DND-41 (cell line): ENCODE results near the gene TRPM1.

Experiments used
- ATAC-seq: fragments of 200-7000 bp; cut with Tn5 transposase; 3 replicates; pipeline ENCODE4 v1.9.1; 2021; ENCODE audit warnings: low read depth; ENCODE audit not compliant: insufficient read depth
- DNase-seq: peaks from one replicate; pipeline ENCODE4 v3.0.0-alpha.2; 2020
- H2AFZ ChIP-seq: 2 replicates; pipeline ENCODE4 v1.6.0; 2012; ENCODE audit warnings: low read depth, low read length
- H3K27ac ChIP-seq: 2 replicates; pipeline ENCODE4 v1.5.1; 2012; ENCODE audit warnings: low read length, inconsistent platforms
- H3K27me3 ChIP-seq: fragments of 200-600 bp; sonication (generic); 2 replicates; pipeline ENCODE4 v1.6.0; 2012; ENCODE audit warnings: low read length, mild to moderate bottlenecking, inconsistent platforms; ENCODE audit not compliant: insufficient read depth, poor library complexity
- H3K36me3 ChIP-seq: 2 replicates; pipeline ENCODE4 v1.5.1; 2012; ENCODE audit warnings: low read length, inconsistent platforms; ENCODE audit not compliant: insufficient read depth
- H3K4me1 ChIP-seq: 2 replicates; pipeline ENCODE4 v1.5.1; 2012; ENCODE audit warnings: mild to moderate bottlenecking, low read length; ENCODE audit not compliant: insufficient read depth
- H3K4me2 ChIP-seq: 2 replicates; pipeline ENCODE4 v1.6.0; 2012; ENCODE audit warnings: mild to moderate bottlenecking, moderate library complexity, low read length, inconsistent platforms; ENCODE audit not compliant: insufficient read depth
- H3K4me3 ChIP-seq, 2 experiments: fragments of 200-600 bp in 1 of 2; shearing (Covaris generic) in 1 of 2; 2 replicates each; pipeline ENCODE4 v1.5.1; 2012 to 2016; ENCODE audit warnings: inconsistent platforms in 2 of 2, low read length in 2 of 2, mild to moderate bottlenecking in 2 of 2, low read depth in 1 of 2, moderate library complexity in 1 of 2
- H3K79me2 ChIP-seq: 2 replicates; pipeline ENCODE4 v1.6.0; 2012; ENCODE audit warnings: low read length, inconsistent platforms; ENCODE audit not compliant: insufficient read depth
- H3K9ac ChIP-seq: 2 replicates; pipeline ENCODE4 v1.6.0; 2012; ENCODE audit warnings: low read depth, mild to moderate bottlenecking, inconsistent platforms, low read length, moderate library complexity
- H3K9me3 ChIP-seq: 2 replicates; pipeline ENCODE4 v1.5.1; 2012; ENCODE audit warnings: low read length, moderate library complexity, mild to moderate bottlenecking, inconsistent platforms; ENCODE audit not compliant: insufficient read depth, severe bottlenecking
- H4K20me1 ChIP-seq: 2 replicates; pipeline ENCODE4 v1.6.0; 2012; ENCODE audit warnings: low read length; ENCODE audit not compliant: insufficient read depth
- CTCF ChIP-seq: IDR thresholded peaks from 2 replicates; pipeline ENCODE4 v1.5.1; 2012; ENCODE audit warnings: borderline replicate concordance, low read length, moderate library complexity, mild to moderate bottlenecking; ENCODE audit not compliant: poor library complexity, severe bottlenecking; ENCODE audit errors: extremely low read depth
- EZH2 ChIP-seq: IDR thresholded peaks from 3 replicates; pipeline ENCODE4 v1.6.1; 2012; ENCODE audit warnings: borderline replicate concordance, low read depth, mild to moderate bottlenecking, moderate library complexity, low read length, inconsistent platforms; ENCODE audit not compliant: severe bottlenecking

Gene TRPM1

GRCh38 chr15:31040611-31041010, 60.9 kb downstream of the TRPM1 start:
- no peaks in the 10 kb centered on the region for H3K36me3 ChIP-seq
- no peaks in the 10 kb centered on the region for H3K79me2 ChIP-seq
- DNase-seq, result no peak
- H3K27me3 ChIP-seq, result no peaks in the 10 kb centered on the region
- H3K27ac ChIP-seq, result no peak overlapping the region
- TF ChIP-seq EZH2 (no peak), CTCF (no peak)
- no peaks in the 10 kb centered on the region for H3K4me1 ChIP-seq
- H3K9ac ChIP-seq, result no peak overlapping the region
- H3K4me2 ChIP-seq, result no peak overlapping the region
- H3K9me3 ChIP-seq, result no peaks in the 10 kb centered on the region
- no peak for ATAC-seq
- no peak overlapping the region for H3K4me3 ChIP-seq
- no peak overlapping the region for H2AFZ ChIP-seq
- H4K20me1 ChIP-seq, result no peaks in the 10 kb centered on the region

- TF ChIP-seq CTCF (no peak), EZH2 (no peak)
- no peak for ATAC-seq
- Histone ChIP-seq H4K20me1 (no peaks in the 10 kb centered on the region), H3K9ac (no peak overlapping the region), H3K9me3 (no peaks in the 10 kb centered on the region), H3K4me1 (no peaks in the 10 kb centered on the region), H3K4me3 (no peak overlapping the region), H3K27me3 (no peaks in the 10 kb centered on the region), H3K4me2 (no peak overlapping the region), H3K79me2 (no peaks in the 10 kb centered on the region), H3K36me3 (no peaks in the 10 kb centered on the region), H2AFZ (no peak overlapping the region), H3K27ac (no peak overlapping the region)
- DNase-seq, result no peak
Measured at GRCh38 chr15:31039961-31040360, 61.6 kb downstream of the TRPM1 start.

DNA sequence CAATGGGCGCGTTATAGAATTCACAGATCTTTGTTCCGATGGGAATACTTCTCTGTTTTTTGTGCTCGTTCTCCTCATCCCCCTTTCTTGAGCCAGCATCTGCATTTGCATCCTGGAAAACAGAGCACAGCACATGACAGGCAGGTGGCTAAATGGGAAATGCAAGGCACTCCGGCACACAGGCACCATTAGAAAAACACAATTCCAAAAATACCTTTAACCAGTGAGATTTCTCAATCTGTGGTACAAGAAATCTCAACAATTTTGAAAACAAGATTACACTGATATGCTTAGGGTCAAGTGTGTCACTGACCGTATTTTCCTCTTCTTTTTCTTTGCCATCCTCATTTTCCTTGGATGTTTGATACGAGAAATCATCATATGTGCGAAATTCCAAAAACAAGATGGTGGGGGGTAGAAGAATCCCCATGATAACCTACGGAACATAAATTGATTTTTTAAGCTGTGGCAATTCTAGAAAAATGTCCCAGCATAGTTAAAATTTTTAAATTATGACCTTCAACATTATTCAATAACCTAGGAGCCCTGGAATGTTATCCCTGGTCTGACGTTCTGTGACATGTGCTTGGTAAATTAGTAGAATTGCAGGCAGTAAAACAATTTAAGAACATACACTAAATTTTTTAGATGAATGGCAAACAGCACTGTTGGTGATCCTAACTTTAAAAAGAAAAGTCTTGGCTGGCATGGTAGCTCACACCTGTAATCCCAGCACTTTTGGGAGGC, 63.6 kb downstream of the TRPM1 start:
- ATAC-seq (no peak), DNase-seq (no peak)
- H3K36me3 ChIP-seq, result no peaks in the 10 kb centered on the region
- H3K27me3 ChIP-seq, result no peaks in the 10 kb centered on the region
- no peak for TF ChIP-seq CTCF
- no peak for TF ChIP-seq EZH2
- no peak overlapping the region for H2AFZ ChIP-seq
- no peaks in the 10 kb centered on the region for H3K4me1 ChIP-seq
- H3K79me2 ChIP-seq, result no peaks in the 10 kb centered on the region
- no peak overlapping the region for H3K4me2 ChIP-seq
- no peak overlapping the region for H3K9ac ChIP-seq
- no peaks in the 10 kb centered on the region for H3K9me3 ChIP-seq
- H4K20me1 ChIP-seq, result no peaks in the 10 kb centered on the region
- H3K4me3 ChIP-seq, result no peak overlapping the region
- H3K27ac ChIP-seq, result no peak overlapping the region
